Measurements from ENCODE around the gene C5.

Gene C5

GRCh38 chr9:120997502-120997901 is 52.6 kb downstream of the C5 start:
- H3K36me3 ChIP-seq (ENCODE audit: control insufficient read depth, insufficient read depth, low read length) = no peaks in the 10 kb centered on the region
- no peaks in the 10 kb centered on the region for H3K27me3 ChIP-seq (ENCODE audit: control insufficient read depth, insufficient read depth, low read length)
- H3K9ac ChIP-seq (ENCODE audit: low read length) = no peak overlapping the region
- H3K27ac ChIP-seq (ENCODE audit: low read depth, low read length) = no peak overlapping the region
- no peak overlapping the region for H3K4me3 ChIP-seq (ENCODE audit: low read length)
- H3K4me1 ChIP-seq (ENCODE audit: control insufficient read depth, insufficient read depth, low read length) = no peaks in the 10 kb centered on the region

GRCh38 chr9:120996409-120996808 is 53.7 kb downstream of the C5 start:
- H3K27me3 ChIP-seq (ENCODE audit: control insufficient read depth, insufficient read depth, low read length) = no peaks in the 10 kb centered on the region
- no peak overlapping the region for H3K27ac ChIP-seq (ENCODE audit: low read depth, low read length)
- no peak overlapping the region for H3K9ac ChIP-seq (ENCODE audit: low read length)
- H3K4me1 ChIP-seq (ENCODE audit: control insufficient read depth, insufficient read depth, low read length) = no peaks in the 10 kb centered on the region
- H3K4me3 ChIP-seq (ENCODE audit: low read length) = no peak overlapping the region
- H3K36me3 ChIP-seq (ENCODE audit: control insufficient read depth, insufficient read depth, low read length) = no peaks in the 10 kb centered on the region

- H3K4me1 ChIP-seq (ENCODE audit: control insufficient read depth, insufficient read depth, low read length) = no peaks in the 10 kb centered on the region
- no peak overlapping the region for H3K4me3 ChIP-seq (ENCODE audit: low read length)
Observed at GRCh38 chr9:120989065-120989464, 61.0 kb downstream of the C5 start.

GRCh38 chr9:120985819-120986222 is 64.3 kb downstream of the C5 start:
- Histone ChIP-seq H3K36me3 (ENCODE audit: control insufficient read depth, insufficient read depth, low read length) (no peaks in the 10 kb centered on the region), H3K27me3 (ENCODE audit: control insufficient read depth, insufficient read depth, low read length) (no peaks in the 10 kb centered on the region), H3K9ac (ENCODE audit: low read length) (no peak overlapping the region), H3K4me1 (ENCODE audit: control insufficient read depth, insufficient read depth, low read length) (no peaks in the 10 kb centered on the region), H3K27ac (ENCODE audit: low read depth, low read length) (no peak overlapping the region), H3K4me3 (ENCODE audit: low read length) (no peak overlapping the region)

More at GRCh38 chr9:120989065-120989464, 61.0 kb downstream of the C5 start:
- H3K27ac ChIP-seq (ENCODE audit: low read depth, low read length) = no peak overlapping the region
- no peak overlapping the region for H3K9ac ChIP-seq (ENCODE audit: low read length)
- no peaks in the 10 kb centered on the region for H3K36me3 ChIP-seq (ENCODE audit: control insufficient read depth, insufficient read depth, low read length)
- no peaks in the 10 kb centered on the region for H3K27me3 ChIP-seq (ENCODE audit: control insufficient read depth, insufficient read depth, low read length)

GRCh38 chr9:120983259-120983837 is 66.7 kb downstream of the C5 start:
- H3K27ac ChIP-seq (ENCODE audit: low read depth, low read length) = no peak overlapping the region
- H3K4me1 ChIP-seq (ENCODE audit: control insufficient read depth, insufficient read depth, low read length) = no peaks in the 10 kb centered on the region
- no peaks in the 10 kb centered on the region for H3K36me3 ChIP-seq (ENCODE audit: control insufficient read depth, insufficient read depth, low read length)
- no peaks in the 10 kb centered on the region for H3K27me3 ChIP-seq (ENCODE audit: control insufficient read depth, insufficient read depth, low read length)
- H3K4me3 ChIP-seq (ENCODE audit: low read length) = no peak overlapping the region
- H3K9ac ChIP-seq (ENCODE audit: low read length) = no peak overlapping the region

GRCh38 chr9:120982836-120983235 is 67.2 kb downstream of the C5 start:
- Histone ChIP-seq H3K4me1 (ENCODE audit: control insufficient read depth, insufficient read depth, low read length) (no peaks in the 10 kb centered on the region), H3K27ac (ENCODE audit: low read depth, low read length) (no peak overlapping the region), H3K9ac (ENCODE audit: low read length) (no peak overlapping the region), H3K4me3 (ENCODE audit: low read length) (no peak overlapping the region), H3K27me3 (ENCODE audit: control insufficient read depth, insufficient read depth, low read length) (no peaks in the 10 kb centered on the region), H3K36me3 (ENCODE audit: control insufficient read depth, insufficient read depth, low read length) (no peaks in the 10 kb centered on the region)

- Histone ChIP-seq H3K9ac (ENCODE audit: low read length) (no peak overlapping the region), H3K36me3 (ENCODE audit: control insufficient read depth, insufficient read depth, low read length) (no peaks in the 10 kb centered on the region), H3K4me1 (ENCODE audit: control insufficient read depth, insufficient read depth, low read length) (no peaks in the 10 kb centered on the region), H3K27me3 (ENCODE audit: control insufficient read depth, insufficient read depth, low read length) (no peaks in the 10 kb centered on the region), H3K4me3 (ENCODE audit: low read length) (no peak overlapping the region), H3K27ac (ENCODE audit: low read depth, low read length) (no peak overlapping the region)
Observed at GRCh38 chr9:120980951-120981350, 69.1 kb downstream of the C5 start.

- H3K27ac ChIP-seq (ENCODE audit: low read depth, low read length) = no peak overlapping the region
- H3K9ac ChIP-seq (ENCODE audit: low read length) = no peak overlapping the region
- no peaks in the 10 kb centered on the region for H3K4me1 ChIP-seq (ENCODE audit: control insufficient read depth, insufficient read depth, low read length)
- no peak overlapping the region for H3K4me3 ChIP-seq (ENCODE audit: low read length)
- H3K36me3 ChIP-seq (ENCODE audit: control insufficient read depth, insufficient read depth, low read length) = no peaks in the 10 kb centered on the region
- no peaks in the 10 kb centered on the region for H3K27me3 ChIP-seq (ENCODE audit: control insufficient read depth, insufficient read depth, low read length)
Observed at GRCh38 chr9:120979797-120980196, 70.3 kb downstream of the C5 start.

GRCh38 chr9:120978987-120979386 is 71.1 kb downstream of the C5 start:
- Histone ChIP-seq H3K36me3 (ENCODE audit: control insufficient read depth, insufficient read depth, low read length) (no peaks in the 10 kb centered on the region), H3K9ac (ENCODE audit: low read length) (no peak overlapping the region), H3K4me1 (ENCODE audit: control insufficient read depth, insufficient read depth, low read length) (no peaks in the 10 kb centered on the region), H3K27ac (ENCODE audit: low read depth, low read length) (no peak overlapping the region), H3K4me3 (ENCODE audit: low read length) (no peak overlapping the region), H3K27me3 (ENCODE audit: control insufficient read depth, insufficient read depth, low read length) (no peaks in the 10 kb centered on the region)

- Histone ChIP-seq H3K27me3 (ENCODE audit: control insufficient read depth, insufficient read depth, low read length) (no peaks in the 10 kb centered on the region), H3K9ac (ENCODE audit: low read length) (no peak overlapping the region), H3K4me3 (ENCODE audit: low read length) (no peak overlapping the region), H3K27ac (ENCODE audit: low read depth, low read length) (no peak overlapping the region), H3K4me1 (ENCODE audit: control insufficient read depth, insufficient read depth, low read length) (no peaks in the 10 kb centered on the region), H3K36me3 (ENCODE audit: control insufficient read depth, insufficient read depth, low read length) (no peaks in the 10 kb centered on the region)
Observed at GRCh38 chr9:120977321-120977720, 72.8 kb downstream of the C5 start.

- Histone ChIP-seq H3K4me1 (ENCODE audit: control insufficient read depth, insufficient read depth, low read length) (no peaks in the 10 kb centered on the region), H3K36me3 (ENCODE audit: control insufficient read depth, insufficient read depth, low read length) (no peaks in the 10 kb centered on the region)
Observed at GRCh38 chr9:120974921-120975320, 75.2 kb downstream of the C5 start.

GRCh38 chr9:120974181-120974580 is 75.9 kb downstream of the C5 start:
- Histone ChIP-seq H3K27me3 (ENCODE audit: control insufficient read depth, insufficient read depth, low read length) (no peaks in the 10 kb centered on the region), H3K4me1 (ENCODE audit: control insufficient read depth, insufficient read depth, low read length) (no peaks in the 10 kb centered on the region), H3K36me3 (ENCODE audit: control insufficient read depth, insufficient read depth, low read length) (no peaks in the 10 kb centered on the region), H3K4me3 (ENCODE audit: low read length) (no peak overlapping the region), H3K27ac (ENCODE audit: low read depth, low read length) (no peak overlapping the region), H3K9ac (ENCODE audit: low read length) (no peak overlapping the region)

More at GRCh38 chr9:120974921-120975320, 75.2 kb downstream of the C5 start:
- H3K27ac ChIP-seq (ENCODE audit: low read depth, low read length) = no peak overlapping the region
- H3K9ac ChIP-seq (ENCODE audit: low read length) = no peak overlapping the region
- H3K27me3 ChIP-seq (ENCODE audit: control insufficient read depth, insufficient read depth, low read length) = no peaks in the 10 kb centered on the region
- H3K4me3 ChIP-seq (ENCODE audit: low read length) = no peak overlapping the region

GRCh38 chr9:120971938-120972337 is 78.1 kb downstream of the C5 start:
- Histone ChIP-seq H3K36me3 (ENCODE audit: control insufficient read depth, insufficient read depth, low read length) (no peaks in the 10 kb centered on the region), H3K9ac (ENCODE audit: low read length) (no peak overlapping the region), H3K27ac (ENCODE audit: low read depth, low read length) (no peak overlapping the region), H3K27me3 (ENCODE audit: control insufficient read depth, insufficient read depth, low read length) (no peaks in the 10 kb centered on the region), H3K4me3 (ENCODE audit: low read length) (no peak overlapping the region), H3K4me1 (ENCODE audit: control insufficient read depth, insufficient read depth, low read length) (no peaks in the 10 kb centered on the region)
